GM21447 (cell line): ENCODE results near the gene SPARC.

Experiments
- ATAC-seq: cut with Tn5 transposase; IDR thresholded peaks from one replicate; pipeline ENCODE4 v1.9.1; 2021; ENCODE audit not compliant: unreplicated experiment

SPARC gene

GRCh38 chr5:151627650-151628049 is 59.1 kb downstream of the SPARC start:
- ATAC-seq = no peak

- no peak for ATAC-seq
Observed at GRCh38 chr5:151625285-151625684, 61.4 kb downstream of the SPARC start.

GRCh38 chr5:151624476-151624875 is 62.2 kb downstream of the SPARC start:
- ATAC-seq = no peak

- ATAC-seq = no peak
Observed at GRCh38 chr5:151622367-151623088, 64.2 kb downstream of the SPARC start.

GRCh38 chr5:151620461-151620840 is 66.3 kb downstream of the SPARC start:
- no peak for ATAC-seq

- ATAC-seq = no peak
Observed at GRCh38 chr5:151619812-151620460, 66.8 kb downstream of the SPARC start.

GRCh38 chr5:151618907-151619306 is 67.8 kb downstream of the SPARC start:
- ATAC-seq = no peak

- ATAC-seq = no peak
Observed at GRCh38 chr5:151617841-151618710, 68.6 kb downstream of the SPARC start.

- ATAC-seq = no peak
Observed at GRCh38 chr5:151617383-151617840, 69.3 kb downstream of the SPARC start.

- ATAC-seq = no peak
Observed at GRCh38 chr5:151615431-151615830, 71.3 kb downstream of the SPARC start.

- no peak for ATAC-seq
Observed at GRCh38 chr5:151614565-151614964, 72.2 kb downstream of the SPARC start.

- ATAC-seq = peak; percentile 91
Observed at GRCh38 chr5:151612689-151613427, 73.9 kb downstream of the SPARC start.

GRCh38 chr5:151611127-151611775 is 75.5 kb downstream of the SPARC start:
- ATAC-seq = no peak
